A549 (cell line): ENCODE results near the gene BMP4. TPM values are rescaled to one million over a fixed set of nuclear protein-coding genes. Genes with fewer than 3 reads are reported as not detected.

ENCODE experiments used
- ATAC-seq, 2 experiments: fragments of 200-7000 bp in 1 of 2; fragments of >200 bp in 1 of 2; cut with Nextera tagmentation in 1 of 2; cut with Tn5 transposase in 1 of 2; 3 replicates each; pipeline versions ENCODE4 v1.8.0 to v1.9.1; 2018 to 2020; ENCODE audit warnings: mild to moderate bottlenecking in 1 of 2, moderate library complexity in 1 of 2
- CTCF ChIA-PET: fragments of 300-600 bp; sonication (Branson Sonifier 250); formaldehyde crosslinking; extraction: SDS; loops from one replicate; lab custom pipeline; 2021; ENCODE audit warnings: antibody characterized with exemption, inconsistent platforms; lab: Yijun Ruan, JAX
- POLR2A ChIA-PET: fragments of 350-600 bp; formaldehyde crosslinking; extraction: SDS; loops from one replicate; lab custom pipeline; 2021; ENCODE audit warnings: antibody characterized with exemption, inconsistent platforms; lab: Yijun Ruan, JAX
- DNase-seq, 2 experiments: peaks; one replicate each; pipeline versions ENCODE4 v3.0.0 to v3.0.0-alpha.2; 2011 to 2016; ENCODE audit warnings: low read depth in 1 of 2, low spot score in 1 of 2
- FAIRE-seq: peaks from 2 replicates; lab custom pipeline; 2011; peaks lifted over from hg19 to GRCh38; lab: Jason Lieb, UNC
- H3K27ac ChIP-seq, 2 experiments: fragments of >200 bp; sonication (Bioruptor Twin); formaldehyde crosslinking; 3 replicates each; pipeline ENCODE4 v1.5.1; 2016 to 2017
- H3K4me1 ChIP-seq: fragments of >200 bp; sonication (Bioruptor Twin); formaldehyde crosslinking; 3 replicates; pipeline ENCODE4 v1.6.1; 2016
- H3K4me2 ChIP-seq: fragments of >200 bp; sonication (Bioruptor Twin); formaldehyde crosslinking; 3 replicates; pipeline ENCODE4 v1.6.1; 2016
- H3K4me3 ChIP-seq: fragments of >200 bp; sonication (Bioruptor Twin); formaldehyde crosslinking; 3 replicates; pipeline ENCODE4 v1.5.1; 2016
- H3K9me3 ChIP-seq: fragments of >200 bp; sonication (Bioruptor Twin); formaldehyde crosslinking; 3 replicates; pipeline ENCODE4 v1.6.1; 2016
- BHLHE40 ChIP-seq: IDR thresholded peaks from 2 replicates; pipeline ENCODE4 v1.6.1; 2012; ENCODE audit warnings: low read depth, low read length, inconsistent platforms
- CEBPB ChIP-seq, 2 experiments: fragments of >200 bp in 1 of 2; sonication (Bioruptor Twin) in 1 of 2; formaldehyde crosslinking in 1 of 2; IDR thresholded peaks; 2 replicates each; pipeline ENCODE4 v1.6.1; 2012 to 2016
- CHD2 ChIP-seq: fragments of 150-350 bp; IDR thresholded peaks from 2 replicates; pipeline ENCODE4 v1.6.1; 2014; ENCODE audit warnings: low read length; ENCODE audit not compliant: partially characterized antibody
- CTCF ChIP-seq: fragments of >200 bp; sonication (Bioruptor Twin); formaldehyde crosslinking; IDR thresholded peaks from 3 replicates; pipeline ENCODE4 v1.5.1; 2016
- EHMT2 ChIP-seq: fragments of 200-600 bp; sonication (generic); IDR thresholded peaks from 2 replicates; pipeline ENCODE4 v1.6.1; 2016; ENCODE audit warnings: antibody characterized with exemption, low read depth, mild to moderate bottlenecking, moderate library complexity
- EP300 ChIP-seq, 2 experiments: fragments of >200 bp; sonication (Bioruptor Twin); formaldehyde crosslinking; IDR thresholded peaks; 2 replicates in 1 of 2; 3 replicates in 1 of 2; pipeline ENCODE4 v1.6.1; 2016 to 2017
- FOSL2 ChIP-seq, 2 experiments: fragments of 450-650 bp in 1 of 2; fragments of >200 bp in 1 of 2; sonication (Bioruptor Twin) in 1 of 2; formaldehyde crosslinking; IDR thresholded peaks; 2 replicates each; pipeline versions ENCODE4 v1.5.0 to v1.6.1; 2016 to 2020; ENCODE audit warnings: mild to moderate bottlenecking in 1 of 2, moderate library complexity in 1 of 2
- HDAC2 ChIP-seq: fragments of 200-600 bp; sonication (generic); IDR thresholded peaks from 2 replicates; pipeline ENCODE4 v1.6.1; 2016
- HES2 ChIP-seq: fragments of >200 bp; sonication (Bioruptor Twin); formaldehyde crosslinking; IDR thresholded peaks from 2 replicates; pipeline ENCODE4 v1.6.1; 2016
- HEYL ChIP-seq: fragments of 250-450 bp; sonication (Bioruptor Pico); IDR thresholded peaks from 2 replicates; pipeline ENCODE4 v1.8.0; 2021; ENCODE audit warnings: mild to moderate bottlenecking, moderate library complexity
- HMGXB4 ChIP-seq: fragments of 250-450 bp; sonication (Bioruptor Pico); IDR thresholded peaks from 2 replicates; pipeline ENCODE4 v1.5.0; 2021; ENCODE audit warnings: mild to moderate bottlenecking, moderate library complexity, borderline replicate concordance
- HOXA7 ChIP-seq: fragments of 250-450 bp; sonication (Bioruptor Pico); IDR thresholded peaks from 2 replicates; pipeline ENCODE4 v1.5.0; 2020; ENCODE audit warnings: mild to moderate bottlenecking, moderate library complexity
- HOXB5 ChIP-seq: fragments of 250-450 bp; sonication (Bioruptor Pico); IDR thresholded peaks from 2 replicates; pipeline ENCODE4 v1.5.0; 2020; ENCODE audit warnings: mild to moderate bottlenecking, moderate library complexity
- JUN ChIP-seq, 2 experiments: fragments of >200 bp; sonication (Bioruptor Twin); formaldehyde crosslinking; IDR thresholded peaks; 2 replicates in 1 of 2; 3 replicates in 1 of 2; pipeline ENCODE4 v1.6.1; 2016 to 2017
- JUNB ChIP-seq: fragments of >200 bp; sonication (Bioruptor Twin); formaldehyde crosslinking; IDR thresholded peaks from 2 replicates; pipeline ENCODE4 v1.6.1; 2016
- MAX ChIP-seq: IDR thresholded peaks from 2 replicates; pipeline ENCODE4 v1.6.1; 2012
- NFE2L2 ChIP-seq: fragments of 150-350 bp; conservative IDR thresholded peaks from 2 replicates; pipeline ENCODE4 v1.6.1; 2014; ENCODE audit warnings: low read length
- NPAS2 ChIP-seq: fragments of 250-450 bp; sonication (Bioruptor Pico); IDR thresholded peaks from 2 replicates; pipeline ENCODE4 v1.8.0; 2022; ENCODE audit warnings: mild to moderate bottlenecking, moderate library complexity, borderline replicate concordance
- PBX3 ChIP-seq: IDR thresholded peaks from 2 replicates; pipeline ENCODE4 v1.6.1; 2012
- RFX5 ChIP-seq: fragments of 450-650 bp; IDR thresholded peaks from 2 replicates; pipeline ENCODE4 v1.7.1; 2014; ENCODE audit warnings: antibody characterized with exemption, mild to moderate bottlenecking, moderate library complexity
- RNF2 ChIP-seq: fragments of 200-600 bp; sonication (generic); IDR thresholded peaks from 2 replicates; pipeline ENCODE4 v1.6.1; 2016; ENCODE audit warnings: low read depth, mild to moderate bottlenecking, antibody characterized with exemption, moderate library complexity, borderline replicate concordance
- USF2 ChIP-seq: fragments of 450-650 bp; IDR thresholded peaks from 2 replicates; pipeline ENCODE4 v1.6.1; 2014; ENCODE audit warnings: antibody characterized with exemption
- ZFP36 ChIP-seq: fragments of 450-650 bp; IDR thresholded peaks from 2 replicates; pipeline ENCODE4 v1.6.1; 2014; ENCODE audit warnings: borderline replicate concordance; ENCODE audit not compliant: partially characterized antibody
- WGBS: methylation state at CpG from one replicate; pipeline ENCODE4 v1.1.6; 2017; ENCODE audit errors: missing lambda C conversion rate; 5-methylcytosine and 5-hydroxymethylcytosine counted together
- polyA plus RNA-seq, 4 experiments: library from polyadenylated mRNA; depleted of rRNA in 3 of 4; stranded (reverse); fragments of >200 nt; fragmentation: RNase III in 1 of 4; extraction: RNeasy Plus Mini Kit Qiagen cat#74134 plus additional on column Dnase treatment in 1 of 4; gene quantifications; 2 replicates in 3 of 4; 3 replicates in 1 of 4; pipeline ENCODE4 v1.2.3, GENCODE V29; 2011 to 2017

The BMP4 gene
- polyA plus RNA-seq, 2 of the 4 experiments (the other 2 are of a cell fraction), result 4.1 to 8.9 TPM

GRCh38 chr14:53979747-53980642, 23.4 kb upstream of the BMP4 start:
- peaks cover 19% of the 10 kb centered on the region; the same call in 2 of the 3 replicates for H3K4me1 ChIP-seq
- FAIRE-seq, result no peak
- H3K9me3 ChIP-seq, result peaks cover 9% of the 10 kb centered on the region; the same call in 2 of the 3 replicates
- ATAC-seq, result no peak
- TF ChIP-seq MAX (no peak; the same call in 1 of the 2 replicates), JUN (IDR thresholded peaks at IDR 0.05) (no peak), HES2 (no peak), USF2 (no peak), RFX5 (no peak), HOXB5 (no peak), JUNB (peak; percentile 28; the same call in 1 of the 2 replicates), CTCF (no peak), FOSL2 (IDR thresholded peaks at IDR 0.05) (no peak), FOSL2 (CRISPR knock-in tag; IDR thresholded peaks at IDR 0.05) (peak; percentile 21; the same call in 1 of the 2 replicates), CEBPB (IDR thresholded peaks at IDR 0.05) (peak; percentile 25 to 47; a peak in 2 of 4 replicates), EHMT2 (no peak), ZFP36 (no peak), CHD2 (no peak), BHLHE40 (no peak)
- peak overlapping the region in 1 of 2 experiments; percentile 8; a peak in 2 of 6 replicates for H3K27ac ChIP-seq
- H3K4me2 ChIP-seq, result peak overlapping the region; percentile 8; the same call in 1 of the 3 replicates
- DNase-seq, result peak in 1 of 2 experiments; percentile 27
- CTCF ChIA-PET, result no interaction called here
- 66% methylated on average over 7 of the region's 7 CpGs for WGBS
- POLR2A ChIA-PET, result no interaction called here
- H3K4me3 ChIP-seq, result no peak overlapping the region

GRCh38 chr14:53979113-53979681, 22.6 kb upstream of the BMP4 start:
- no peak overlapping the region for H3K4me3 ChIP-seq
- CTCF ChIA-PET, result no interaction called here
- no peak for FAIRE-seq
- POLR2A ChIA-PET, result no interaction called here
- no peak overlapping the region for H3K4me2 ChIP-seq
- no peak for ATAC-seq
- 75% methylated on average over 4 of the region's 4 CpGs for WGBS
- 0 out of 6 replicates have a peak overlapping the region, but pooled peaks of 1 of the 2 experiments have one; percentile 2 for H3K27ac ChIP-seq
- peaks cover 2% of the 10 kb centered on the region; the same call in 2 of the 3 replicates for H3K9me3 ChIP-seq
- peak in 1 of 2 experiments; percentile 31 for DNase-seq
- TF ChIP-seq FOSL2 (IDR thresholded peaks at IDR 0.05) (no peak), FOSL2 (CRISPR knock-in tag; IDR thresholded peaks at IDR 0.05) (no peak), RNF2 (no peak), NFE2L2 (no peak), JUN (IDR thresholded peaks at IDR 0.05) (no peak), PBX3 (no peak), HEYL (no peak), BHLHE40 (no peak), HDAC2 (no peak), EP300 (IDR thresholded peaks at IDR 0.05) (no peak), HOXB5 (no peak), CTCF (no peak), HMGXB4 (CRISPR knock-in tag) (no peak), NPAS2 (CRISPR knock-in tag) (no peak), HOXA7 (no peak)
- peaks cover 19% of the 10 kb centered on the region; the same call in 2 of the 3 replicates for H3K4me1 ChIP-seq
